ENCODE measurements around the gene ZNF438.

ZNF438 gene

GRCh38 chr10:31023558-31023957 lies 8.1 kb downstream of the ZNF438 start:
- TF ChIP-seq CREB1 (IDR thresholded peaks at IDR 0.05; ENCODE audit: low read depth) (no peak), USF1 (IDR thresholded peaks at IDR 0.05) (no peak)

- TF ChIP-seq NFIC (IDR thresholded peaks at IDR 0.05): no peak
- TF ChIP-seq TCF12 (IDR thresholded peaks at IDR 0.05; ENCODE audit: low read depth): no peak
- no peak for TF ChIP-seq REST (IDR thresholded peaks at IDR 0.05; ENCODE audit: low read depth)
- no peak for TF ChIP-seq TAF1 (IDR thresholded peaks at IDR 0.05; ENCODE audit: low read depth)
- no peak for TF ChIP-seq EGR1 (IDR thresholded peaks at IDR 0.05)
- no peak for TF ChIP-seq USF1 (IDR thresholded peaks at IDR 0.05)
- TF ChIP-seq ZBTB7A (IDR thresholded peaks at IDR 0.05; ENCODE audit: low read depth): no peak
- TF ChIP-seq CREB1 (IDR thresholded peaks at IDR 0.05; ENCODE audit: low read depth): no peak
- no peak for TF ChIP-seq TEAD4 (IDR thresholded peaks at IDR 0.05)
- no peak for TF ChIP-seq RAD21 (IDR thresholded peaks at IDR 0.05; ENCODE audit: low read depth)
- TF ChIP-seq FOXM1 (IDR thresholded peaks at IDR 0.05; ENCODE audit: borderline replicate concordance, low read depth): no peak
- no peak for TF ChIP-seq CEBPB (IDR thresholded peaks at IDR 0.05)
- TF ChIP-seq MAX (IDR thresholded peaks at IDR 0.05): no peak
- TF ChIP-seq YY1 (IDR thresholded peaks at IDR 0.05; ENCODE audit: low read depth): no peak
- TF ChIP-seq EP300 (IDR thresholded peaks at IDR 0.05; ENCODE audit: borderline replicate concordance): no peak
Measured at GRCh38 chr10:31020209-31020608, 11.5 kb downstream of the ZNF438 start.

GRCh38 chr10:31018962-31019361 lies 12.7 kb downstream of the ZNF438 start:
- TF ChIP-seq REST (IDR thresholded peaks at IDR 0.05; ENCODE audit: low read depth): no peak
- no peak for TF ChIP-seq TEAD4 (IDR thresholded peaks at IDR 0.05)
- TF ChIP-seq CREB1 (IDR thresholded peaks at IDR 0.05; ENCODE audit: low read depth): no peak
- no peak for TF ChIP-seq CEBPB (IDR thresholded peaks at IDR 0.05)
- no peak for TF ChIP-seq EGR1 (IDR thresholded peaks at IDR 0.05)
- TF ChIP-seq YY1 (IDR thresholded peaks at IDR 0.05; ENCODE audit: low read depth): no peak
- no peak for TF ChIP-seq ZBTB7A (IDR thresholded peaks at IDR 0.05; ENCODE audit: low read depth)
- no peak for TF ChIP-seq EP300 (IDR thresholded peaks at IDR 0.05; ENCODE audit: borderline replicate concordance)
- TF ChIP-seq NFIC (IDR thresholded peaks at IDR 0.05): no peak
- TF ChIP-seq FOXM1 (IDR thresholded peaks at IDR 0.05; ENCODE audit: borderline replicate concordance, low read depth): no peak
- no peak for TF ChIP-seq TAF1 (IDR thresholded peaks at IDR 0.05; ENCODE audit: low read depth)
- no peak for TF ChIP-seq MAX (IDR thresholded peaks at IDR 0.05)
- no peak for TF ChIP-seq RAD21 (IDR thresholded peaks at IDR 0.05; ENCODE audit: low read depth)
- no peak for TF ChIP-seq TCF12 (IDR thresholded peaks at IDR 0.05; ENCODE audit: low read depth)
- TF ChIP-seq USF1 (IDR thresholded peaks at IDR 0.05): no peak

GRCh38 chr10:31018356-31018750 lies 13.3 kb downstream of the ZNF438 start:
- no peak for TF ChIP-seq EGR1 (IDR thresholded peaks at IDR 0.05)
- TF ChIP-seq TAF1 (IDR thresholded peaks at IDR 0.05; ENCODE audit: low read depth): no peak
- no peak for TF ChIP-seq CREB1 (IDR thresholded peaks at IDR 0.05; ENCODE audit: low read depth)
- TF ChIP-seq RAD21 (IDR thresholded peaks at IDR 0.05; ENCODE audit: low read depth): no peak
- TF ChIP-seq ZBTB7A (IDR thresholded peaks at IDR 0.05; ENCODE audit: low read depth): no peak
- no peak for TF ChIP-seq USF1 (IDR thresholded peaks at IDR 0.05)
- no peak for TF ChIP-seq EP300 (IDR thresholded peaks at IDR 0.05; ENCODE audit: borderline replicate concordance)
- TF ChIP-seq MAX (IDR thresholded peaks at IDR 0.05): no peak
- no peak for TF ChIP-seq REST (IDR thresholded peaks at IDR 0.05; ENCODE audit: low read depth)
- TF ChIP-seq NFIC (IDR thresholded peaks at IDR 0.05): no peak
- TF ChIP-seq YY1 (IDR thresholded peaks at IDR 0.05; ENCODE audit: low read depth): no peak
- TF ChIP-seq CEBPB (IDR thresholded peaks at IDR 0.05): no peak

Data from Ishikawa (cell line).